ENCODE measurements around the gene PRODH2. TPM values are rescaled to one million over a fixed set of nuclear protein-coding genes. Genes with fewer than 3 reads are reported as not detected.

Gene PRODH2
- polyA plus RNA-seq, 1 experiment: not detected

- TF ChIP-seq CTCF (IDR thresholded peaks at IDR 0.05; ENCODE audit: insufficient read depth, low read depth, low read length): no peak
- ChIA-PET POLR2A (no interaction called here), CTCF (interaction anchor here (0.6 kb wide), 1 partner anchor 679 kb away, joined by 3 read pairs; no protein-coding TSS in a partner anchor)
- DNase-seq (ENCODE audit: low read depth): no peak
- Histone ChIP-seq H3K36me3 (ENCODE audit: control insufficient read depth, insufficient read depth, low read length) (peaks cover 15% of the 10 kb centered on the region), H3K4me3 (ENCODE audit: low read depth, low read length) (no peak overlapping the region), H3K27me3 (ENCODE audit: control insufficient read depth, insufficient read depth, low read length) (no peaks in the 10 kb centered on the region)
Measured at GRCh38 chr19:35766571-35767104, 46.0 kb downstream of the PRODH2 start.

GRCh38 chr19:35764432-35765315, 48.0 kb downstream of the PRODH2 start:
- peaks cover 18% of the 10 kb centered on the region for H3K36me3 ChIP-seq (ENCODE audit: control insufficient read depth, insufficient read depth, low read length)
- H3K4me3 ChIP-seq (ENCODE audit: low read depth, low read length): no peak overlapping the region
- no peaks in the 10 kb centered on the region for H3K27me3 ChIP-seq (ENCODE audit: control insufficient read depth, insufficient read depth, low read length)
- POLR2A ChIA-PET: no interaction called here
- TF ChIP-seq CTCF (IDR thresholded peaks at IDR 0.05; ENCODE audit: insufficient read depth, low read depth, low read length): no peak
- CTCF ChIA-PET: interaction anchor here (1.2 kb wide), 1 partner anchor 8 kb away, joined by 3 read pairs; the partner anchor contains the start of gene HSPB6
- DNase-seq (ENCODE audit: low read depth): no peak

- no peak for TF ChIP-seq CTCF (IDR thresholded peaks at IDR 0.05; ENCODE audit: insufficient read depth, low read depth, low read length)
- no peak overlapping the region for H3K4me3 ChIP-seq (ENCODE audit: low read depth, low read length)
- peaks cover 12% of the 10 kb centered on the region for H3K36me3 ChIP-seq (ENCODE audit: control insufficient read depth, insufficient read depth, low read length)
- H3K27me3 ChIP-seq (ENCODE audit: control insufficient read depth, insufficient read depth, low read length): no peaks in the 10 kb centered on the region
- no peak for DNase-seq (ENCODE audit: low read depth)
- CTCF ChIA-PET: interaction anchor here (1.2 to 1.8 kb wide), 3 partner anchors 8 to 59 kb away, joined by 3 to 4 read pairs (median 3); partner anchors contain the start of genes PSENEN and U2AF1L4
- POLR2A ChIA-PET: no interaction called here
Measured at GRCh38 chr19:35760711-35761349, 51.8 kb downstream of the PRODH2 start.

- ChIA-PET POLR2A (no interaction called here), CTCF (interaction anchor here (1.5 kb wide), 1 partner anchor 9 kb away, joined by 3 read pairs; no protein-coding TSS in a partner anchor)
- Histone ChIP-seq H3K4me3 (ENCODE audit: low read depth, low read length) (no peak overlapping the region), H3K27me3 (ENCODE audit: control insufficient read depth, insufficient read depth, low read length) (no peaks in the 10 kb centered on the region), H3K36me3 (ENCODE audit: control insufficient read depth, insufficient read depth, low read length) (peaks cover 8% of the 10 kb centered on the region)
- no peak for TF ChIP-seq CTCF (IDR thresholded peaks at IDR 0.05; ENCODE audit: insufficient read depth, low read depth, low read length)
- DNase-seq (ENCODE audit: low read depth): no peak
Measured at GRCh38 chr19:35759697-35760096, 52.9 kb downstream of the PRODH2 start.
